HG02642 (cell line): ENCODE results near the gene CCDC93.

ENCODE experiments used
- ATAC-seq: cut with Tn5 transposase; IDR thresholded peaks from one replicate; pipeline ENCODE4 v1.9.1; 2021; ENCODE audit warnings: mild to moderate bottlenecking; ENCODE audit not compliant: unreplicated experiment, poor library complexity

The CCDC93 gene, protein sequence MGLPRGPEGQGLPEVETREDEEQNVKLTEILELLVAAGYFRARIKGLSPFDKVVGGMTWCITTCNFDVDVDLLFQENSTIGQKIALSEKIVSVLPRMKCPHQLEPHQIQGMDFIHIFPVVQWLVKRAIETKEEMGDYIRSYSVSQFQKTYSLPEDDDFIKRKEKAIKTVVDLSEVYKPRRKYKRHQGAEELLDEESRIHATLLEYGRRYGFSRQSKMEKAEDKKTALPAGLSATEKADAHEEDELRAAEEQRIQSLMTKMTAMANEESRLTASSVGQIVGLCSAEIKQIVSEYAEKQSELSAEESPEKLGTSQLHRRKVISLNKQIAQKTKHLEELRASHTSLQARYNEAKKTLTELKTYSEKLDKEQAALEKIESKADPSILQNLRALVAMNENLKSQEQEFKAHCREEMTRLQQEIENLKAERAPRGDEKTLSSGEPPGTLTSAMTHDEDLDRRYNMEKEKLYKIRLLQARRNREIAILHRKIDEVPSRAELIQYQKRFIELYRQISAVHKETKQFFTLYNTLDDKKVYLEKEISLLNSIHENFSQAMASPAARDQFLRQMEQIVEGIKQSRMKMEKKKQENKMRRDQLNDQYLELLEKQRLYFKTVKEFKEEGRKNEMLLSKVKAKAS

DNA sequence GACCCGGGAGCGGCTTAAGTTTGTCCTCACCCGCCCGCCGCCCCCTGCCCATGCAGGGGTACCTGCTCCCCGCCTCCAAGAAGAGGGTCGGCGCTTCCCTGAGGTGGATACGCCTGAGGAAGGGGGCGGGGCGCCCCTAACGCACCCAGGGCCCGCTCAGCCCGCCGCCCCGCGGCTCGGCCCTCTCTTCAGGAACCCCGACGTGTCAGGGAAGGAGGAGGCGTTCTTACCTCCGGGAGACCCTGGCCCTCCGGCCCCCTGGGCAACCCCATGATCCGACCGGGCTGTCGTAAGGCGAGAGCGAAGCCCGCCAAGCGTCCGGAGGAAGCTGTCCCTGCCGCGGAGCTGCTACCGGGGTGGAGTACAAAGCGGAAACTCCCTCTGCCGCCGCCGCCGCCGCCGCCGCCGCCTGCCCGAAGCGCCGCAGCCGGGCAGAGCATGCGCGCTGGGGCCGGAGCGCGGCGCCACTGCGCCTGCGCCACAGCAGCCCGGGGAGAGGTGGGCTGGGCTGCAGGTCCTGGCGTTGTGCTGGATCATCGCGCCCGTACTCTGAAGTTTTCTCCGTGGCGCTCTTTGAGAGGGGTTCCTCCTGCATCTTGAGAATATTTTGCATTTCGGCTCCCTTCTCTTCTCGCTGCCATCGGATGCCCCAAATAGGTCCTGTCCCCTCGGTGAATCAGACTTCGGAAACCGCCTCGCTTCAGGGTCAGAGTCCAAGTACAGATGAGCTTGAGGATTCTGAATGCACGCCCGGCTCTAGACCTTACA is at the start of gene CCDC93:
Gene CCDC93 (minus strand): TSS at position 347 of the 768 bp plus-strand sequence. CDS start 75 bp downstream, at position 272.
- peak; percentile 93 for ATAC-seq

DNA sequence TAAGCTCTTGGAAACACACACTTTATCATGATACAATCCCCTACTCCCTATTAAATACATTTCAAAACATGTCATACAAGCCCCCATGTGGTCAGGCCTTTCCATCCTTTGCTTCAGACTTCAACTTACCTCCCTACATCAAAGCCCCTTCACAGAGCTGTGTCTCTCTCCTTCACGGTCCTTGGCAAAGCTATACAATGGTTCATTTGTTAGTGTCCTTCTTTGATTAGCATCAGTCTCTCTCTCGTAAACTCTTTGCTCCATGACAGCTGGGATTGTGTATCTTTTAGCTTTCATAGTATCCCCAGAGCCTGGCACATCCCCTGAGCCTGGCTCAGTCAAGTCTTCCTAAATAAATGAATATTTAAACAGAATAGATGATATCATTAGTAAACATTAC is 48.8 kb upstream of the CCDC93 start:
- ATAC-seq = no peak

DNA sequence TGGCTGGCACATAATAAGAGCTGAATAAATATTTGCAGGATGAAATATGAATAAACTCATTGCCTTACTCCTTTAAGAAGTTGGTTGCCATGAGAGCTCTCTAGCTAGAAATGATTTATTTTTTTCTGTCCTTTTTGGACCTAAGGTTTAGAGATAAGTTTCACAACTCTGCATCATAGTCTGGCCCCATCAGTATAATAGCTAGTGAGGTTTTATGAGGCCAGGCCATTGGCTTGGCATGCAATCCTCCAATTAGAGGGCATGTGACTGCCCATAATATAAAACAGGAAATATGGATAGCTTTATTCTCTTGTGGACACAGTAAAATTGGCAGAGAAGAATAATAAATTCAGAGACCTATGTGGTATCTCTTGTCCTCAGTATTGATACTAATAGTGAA is 48.2 kb upstream of the CCDC93 start:
- ATAC-seq = no peak

DNA sequence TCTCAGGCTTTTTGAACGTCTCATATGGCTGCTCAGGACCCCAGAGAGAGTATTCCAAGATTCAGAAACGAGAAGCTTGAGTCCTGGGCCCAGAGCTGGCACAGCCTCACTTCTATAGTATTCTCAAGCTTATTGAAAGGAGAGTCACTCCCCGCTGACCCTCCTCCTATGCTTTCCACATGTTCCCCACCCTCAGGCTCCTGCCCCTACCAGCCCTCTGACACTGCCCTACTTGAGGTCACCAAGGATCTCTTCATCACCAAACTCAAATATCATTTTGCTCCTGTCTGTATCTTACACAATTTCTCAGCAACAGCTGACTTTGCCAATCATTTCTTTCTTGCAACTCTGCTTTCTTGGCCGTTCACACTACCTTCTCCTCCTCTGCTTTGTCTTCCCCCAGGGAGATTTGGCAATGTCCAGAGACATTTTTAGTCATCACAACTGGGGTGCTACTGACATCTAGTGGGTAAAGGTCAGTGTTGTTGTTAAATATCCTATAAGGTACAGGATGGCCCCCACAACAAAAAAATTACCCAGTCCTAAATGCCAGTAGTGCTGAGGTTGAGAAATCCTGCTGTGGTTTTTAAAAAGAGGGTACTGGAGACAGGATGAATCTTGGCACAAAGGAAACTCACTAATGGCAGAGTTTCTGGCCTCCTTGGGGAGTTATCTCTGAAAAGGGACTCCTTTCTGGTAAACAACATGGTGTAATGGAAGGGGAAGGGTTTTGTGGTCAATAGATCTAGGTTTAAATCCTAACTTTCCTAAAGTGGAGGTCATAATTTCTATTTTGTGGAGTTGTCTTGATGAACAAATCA is 47.5 kb upstream of the CCDC93 start:
- peak; percentile 76 for ATAC-seq

DNA sequence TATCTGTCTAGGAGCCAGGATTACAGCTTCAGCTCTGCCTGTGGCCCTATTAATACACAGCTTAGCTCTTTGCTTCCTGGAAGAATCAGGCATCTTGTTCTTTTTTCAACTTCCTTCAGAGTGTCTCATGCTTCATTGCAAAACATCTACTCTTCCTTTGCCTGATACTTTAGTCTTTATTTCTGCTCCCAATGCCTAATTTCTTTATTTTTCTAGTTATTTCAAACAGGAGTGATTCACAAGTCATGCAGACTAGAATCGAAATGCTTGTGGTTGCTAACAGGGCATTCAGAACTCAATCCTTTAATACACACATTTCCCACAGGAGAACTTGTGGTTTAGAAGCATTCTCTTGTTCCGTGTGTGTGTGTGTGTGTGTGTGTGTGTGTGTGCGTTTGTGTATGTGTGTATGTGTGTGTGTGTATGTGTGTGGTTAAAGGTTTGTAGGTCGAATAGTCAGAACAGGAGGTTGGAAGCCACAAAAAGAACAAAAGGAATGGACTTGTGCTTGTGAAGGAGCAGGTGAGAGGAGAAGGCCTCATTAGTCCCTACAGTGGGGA is 46.1 kb upstream of the CCDC93 start:
- no peak for ATAC-seq

DNA sequence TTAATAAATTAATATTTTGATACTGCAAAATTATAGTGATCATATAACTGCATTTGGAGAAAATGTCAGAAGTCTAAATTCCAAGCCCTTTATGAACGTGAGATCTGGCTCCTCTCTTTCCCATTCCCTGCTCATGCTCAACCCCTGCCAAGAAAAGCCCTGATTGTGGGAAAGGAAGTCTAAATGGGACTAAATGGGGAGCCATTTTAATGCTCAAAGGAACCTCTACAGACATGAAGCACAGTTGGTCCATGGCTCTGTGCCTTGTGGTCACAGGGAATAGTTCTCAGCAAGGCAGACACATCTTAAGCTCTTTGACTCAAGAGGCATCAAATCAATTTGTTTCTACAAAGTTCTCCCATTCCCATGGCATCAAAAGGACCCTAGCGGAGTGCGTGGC is 45.1 kb upstream of the CCDC93 start:
- ATAC-seq = no peak

DNA sequence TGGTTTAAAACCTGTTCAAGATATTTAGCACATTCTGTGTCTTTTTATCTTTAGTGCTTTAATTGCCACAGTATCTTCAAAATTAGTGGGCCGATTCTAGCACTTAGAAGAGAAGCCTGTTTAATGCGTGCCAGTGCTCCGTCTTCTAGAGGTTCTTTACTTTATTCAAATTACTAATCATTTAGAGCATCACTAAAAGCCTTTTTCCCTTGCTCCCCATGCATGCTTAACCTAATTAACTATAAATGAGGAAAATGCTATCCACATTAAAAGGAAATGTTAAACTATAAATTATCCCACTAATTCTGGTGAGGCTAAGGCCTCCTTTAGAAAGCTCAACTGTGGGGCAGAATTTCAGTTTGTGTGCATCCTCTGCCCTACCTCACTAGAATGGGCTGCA is 42.9 kb upstream of the CCDC93 start:
- no peak for ATAC-seq

DNA sequence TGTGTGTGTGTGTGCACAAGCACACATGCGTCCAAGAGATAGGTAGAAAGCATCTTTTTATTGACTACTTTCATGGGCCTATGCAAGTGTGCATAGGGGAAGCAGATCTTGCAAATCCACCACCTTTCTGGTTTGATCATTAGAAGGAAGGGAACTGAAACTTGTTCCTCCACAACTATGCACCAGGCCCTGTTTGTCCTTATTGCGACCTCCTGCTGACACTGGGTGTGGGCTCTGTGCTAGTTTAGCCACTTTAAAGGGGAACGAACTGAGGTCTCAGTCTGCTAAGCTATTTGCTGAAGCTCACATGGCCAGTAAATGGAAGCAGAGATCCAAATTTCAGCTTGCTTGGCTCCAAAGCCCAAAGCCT is 42.3 kb upstream of the CCDC93 start:
- peak; percentile 89 for ATAC-seq

DNA sequence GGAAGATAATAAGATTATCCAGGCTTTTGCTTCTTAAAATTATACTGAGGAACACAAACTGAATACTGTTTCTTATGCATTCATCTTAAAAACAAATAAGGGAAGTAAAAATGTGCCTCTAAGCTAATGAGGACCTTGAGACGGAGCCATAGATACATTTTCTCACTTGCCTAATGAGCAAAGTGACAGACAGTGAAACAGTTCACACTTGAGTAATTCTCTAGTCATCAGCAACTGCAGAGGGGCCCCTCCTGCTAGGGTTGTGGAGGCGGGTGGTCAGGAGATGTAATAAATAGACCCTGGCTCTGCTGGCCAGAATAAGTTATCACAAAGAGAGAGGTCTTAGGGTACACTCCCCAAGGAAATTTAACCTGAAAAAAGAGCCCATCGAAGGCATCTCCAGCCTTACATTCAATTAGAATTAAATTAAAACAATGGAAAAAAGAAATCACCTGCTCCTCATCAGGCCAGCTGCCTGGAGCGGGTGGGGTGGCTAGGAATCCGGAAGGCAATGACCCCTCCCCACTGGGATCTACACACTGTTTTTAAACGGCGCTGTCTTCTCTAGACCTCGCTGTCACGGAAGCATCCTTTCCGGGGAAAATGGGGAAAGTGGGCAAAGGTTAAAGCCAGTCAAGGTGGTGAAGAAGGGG is 41.8 kb upstream of the CCDC93 start:
- peak; percentile 85 for ATAC-seq

DNA sequence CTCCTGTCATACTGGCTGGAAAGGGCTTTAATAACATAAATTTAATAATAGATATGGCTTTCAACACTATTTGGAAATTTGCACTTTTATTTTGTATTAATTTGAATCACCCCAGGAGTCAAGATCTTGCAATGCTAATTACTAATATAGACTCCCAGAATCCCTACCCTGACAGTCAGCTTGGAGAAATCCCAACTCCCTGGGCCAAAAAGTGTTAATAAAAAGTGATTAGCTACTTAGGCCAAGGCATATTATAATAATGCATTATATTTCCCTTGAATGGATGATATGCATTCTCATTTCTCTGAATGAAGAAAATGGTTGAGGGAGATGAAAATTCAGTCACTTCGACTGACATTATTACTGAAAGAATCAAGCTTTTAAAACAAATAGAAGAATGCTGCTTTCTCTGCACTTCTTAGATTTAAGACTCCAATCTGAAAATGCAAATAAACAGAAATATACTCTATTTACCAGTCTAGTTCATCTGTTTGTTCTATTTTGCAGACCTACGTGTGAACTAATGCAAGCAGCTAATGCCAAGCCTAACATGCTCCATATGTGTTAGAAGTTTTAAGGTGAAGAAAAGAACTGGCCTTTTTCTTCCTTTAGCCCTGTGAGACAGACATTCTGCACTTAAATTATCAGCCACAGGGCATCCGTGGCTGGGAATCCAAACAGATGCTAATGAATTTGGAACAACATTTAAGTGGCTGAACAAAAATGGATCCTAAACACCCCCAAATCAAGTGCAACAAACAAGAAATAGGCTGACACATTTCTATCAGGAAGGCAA is 40.5 kb upstream of the CCDC93 start:
- ATAC-seq = no peak

DNA sequence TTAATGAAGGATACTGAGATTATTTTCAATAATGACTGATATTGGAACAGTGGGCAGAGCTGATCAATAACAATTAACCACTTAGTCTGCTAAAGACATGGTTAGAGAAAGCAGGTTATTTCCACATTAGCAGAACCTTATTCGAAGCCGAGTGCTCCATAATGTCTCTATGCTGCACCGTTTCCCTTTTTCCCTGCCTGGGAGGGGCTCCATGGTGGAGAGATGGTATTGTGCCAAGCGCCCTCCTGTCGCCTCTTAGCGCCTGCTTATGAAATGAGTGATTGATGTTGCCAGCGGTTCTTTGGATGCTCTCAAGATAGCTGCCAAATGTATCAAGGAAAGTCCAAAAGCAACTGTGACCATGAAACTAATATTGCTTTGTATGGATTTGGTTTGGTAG is 39.8 kb upstream of the CCDC93 start:
- ATAC-seq = no peak

DNA sequence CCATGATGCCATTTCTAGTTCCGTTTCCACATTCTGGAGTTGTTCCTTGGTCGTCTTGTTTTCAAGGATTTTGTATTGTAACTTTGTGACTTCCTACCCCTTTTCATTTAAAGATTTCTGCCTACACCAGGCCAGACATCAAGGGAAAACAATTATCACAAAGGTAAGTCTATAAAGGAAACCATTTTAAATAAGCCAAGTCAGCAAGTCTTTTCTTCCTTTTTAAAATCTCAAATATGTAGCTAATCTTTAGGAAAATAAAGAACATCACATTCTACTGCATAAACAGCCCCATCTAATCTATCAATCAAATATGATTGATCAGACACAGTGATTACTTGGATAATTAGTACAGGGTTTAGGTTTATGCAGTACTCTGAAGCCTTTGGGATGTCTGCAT is 38.6 kb upstream of the CCDC93 start:
- no peak for ATAC-seq

DNA sequence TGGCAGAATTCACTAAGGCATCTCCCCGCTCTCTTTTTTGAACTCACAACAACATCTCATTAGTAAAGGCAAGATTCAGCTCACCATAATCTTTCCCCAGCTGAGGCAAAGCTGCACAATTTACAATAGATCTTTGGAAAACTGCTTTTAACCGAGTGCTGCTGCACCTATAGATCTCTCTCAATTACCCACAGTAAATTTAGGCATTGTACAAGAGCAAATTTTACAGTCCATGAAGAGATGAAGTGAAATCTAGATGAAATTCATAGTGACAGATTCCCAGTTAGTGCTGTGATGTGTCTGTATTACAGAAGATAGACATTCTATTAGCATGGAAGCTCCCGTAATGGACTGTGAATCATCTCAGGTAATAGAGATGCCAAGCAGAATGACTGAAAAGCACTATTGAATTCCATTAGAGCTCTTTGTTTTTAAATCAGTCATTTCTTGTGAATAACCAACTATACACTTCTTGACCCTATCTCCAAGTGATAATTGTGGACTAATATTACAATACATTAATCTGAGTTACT is 38.0 kb upstream of the CCDC93 start:
- ATAC-seq = no peak

DNA sequence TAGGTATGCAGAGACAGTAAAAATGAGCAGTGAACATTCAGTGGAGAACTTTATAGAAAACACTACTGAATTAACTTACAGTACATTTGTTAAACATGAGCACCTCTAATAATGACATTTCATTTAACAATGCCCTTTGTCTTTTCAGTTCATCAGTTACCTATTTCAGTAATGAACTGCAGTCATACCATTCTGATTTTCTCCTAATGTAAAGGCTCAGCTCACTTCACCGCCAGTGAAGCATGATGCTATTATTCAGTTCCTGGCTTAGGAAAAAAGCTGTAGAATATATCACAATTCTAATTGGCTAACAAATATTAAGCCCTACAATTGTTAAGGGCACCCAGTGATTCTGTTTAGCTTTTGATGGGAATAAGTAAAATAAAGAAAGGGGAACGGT is 37.1 kb upstream of the CCDC93 start:
- ATAC-seq = no peak

DNA sequence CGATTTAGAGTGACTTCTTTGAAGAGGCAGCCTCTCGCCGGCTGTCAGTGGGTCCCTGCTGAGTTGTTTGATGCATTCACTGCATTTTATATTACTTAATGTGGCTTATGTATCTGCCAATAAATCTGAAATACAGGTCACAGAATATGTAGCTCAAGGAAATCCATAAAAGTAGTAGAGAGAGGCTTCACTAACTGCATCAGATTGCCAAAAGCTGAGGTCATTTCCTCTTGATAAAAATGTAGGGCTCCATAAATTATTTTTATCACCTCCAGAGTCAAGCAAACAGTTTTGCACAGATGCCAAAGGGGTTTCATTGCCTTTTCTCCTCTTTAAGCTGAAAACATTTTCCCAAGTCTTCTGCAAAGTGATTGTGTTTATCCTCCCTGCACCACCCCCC is 36.5 kb upstream of the CCDC93 start:
- ATAC-seq = no peak

DNA sequence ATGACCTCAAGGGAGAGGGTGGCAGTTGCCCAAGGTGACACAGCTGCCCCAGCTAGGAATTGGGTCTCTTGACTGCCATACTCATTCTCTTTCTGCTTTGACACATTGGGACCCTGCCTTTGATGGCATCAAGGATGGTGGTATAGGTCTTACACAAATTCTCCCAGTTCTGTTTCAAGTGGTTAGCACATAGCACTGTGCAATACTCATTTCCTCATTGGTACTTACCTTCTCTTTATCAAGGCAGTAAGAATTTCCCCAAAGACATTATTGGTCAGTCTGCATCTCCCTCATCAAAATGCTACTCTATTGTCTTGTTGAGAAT is 35.9 kb upstream of the CCDC93 start:
- no peak for ATAC-seq

DNA sequence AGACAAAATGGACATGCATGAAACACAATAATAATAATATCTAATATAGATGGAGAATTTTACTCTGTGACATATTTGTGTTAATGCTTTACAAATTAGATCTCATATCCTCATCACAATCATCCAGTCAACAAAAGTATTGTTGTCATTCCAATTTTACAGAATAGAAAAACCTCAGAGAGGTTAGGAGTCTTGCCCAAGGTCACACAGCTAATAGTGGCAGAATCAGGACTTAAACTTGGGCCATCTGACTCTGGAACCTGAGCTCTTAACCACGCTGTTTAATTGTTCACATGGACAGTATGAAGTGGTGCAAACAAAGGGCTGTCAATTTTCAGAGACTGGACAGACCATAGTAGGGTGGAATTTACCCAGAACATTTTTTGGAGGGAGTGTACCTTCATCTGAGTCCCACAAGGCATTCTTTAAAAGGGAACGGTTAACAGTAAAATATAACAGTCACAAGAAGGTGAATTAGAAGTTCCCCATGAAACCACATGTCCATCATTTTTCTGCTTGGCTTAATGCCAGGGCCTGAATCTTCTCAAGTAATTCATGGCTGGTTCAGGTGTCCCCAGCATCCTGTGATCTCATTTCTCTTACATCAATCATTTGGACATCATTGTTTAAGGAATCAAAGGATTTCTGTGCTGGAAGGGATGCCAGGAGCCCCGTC is 35.4 kb upstream of the CCDC93 start:
- no peak for ATAC-seq

DNA sequence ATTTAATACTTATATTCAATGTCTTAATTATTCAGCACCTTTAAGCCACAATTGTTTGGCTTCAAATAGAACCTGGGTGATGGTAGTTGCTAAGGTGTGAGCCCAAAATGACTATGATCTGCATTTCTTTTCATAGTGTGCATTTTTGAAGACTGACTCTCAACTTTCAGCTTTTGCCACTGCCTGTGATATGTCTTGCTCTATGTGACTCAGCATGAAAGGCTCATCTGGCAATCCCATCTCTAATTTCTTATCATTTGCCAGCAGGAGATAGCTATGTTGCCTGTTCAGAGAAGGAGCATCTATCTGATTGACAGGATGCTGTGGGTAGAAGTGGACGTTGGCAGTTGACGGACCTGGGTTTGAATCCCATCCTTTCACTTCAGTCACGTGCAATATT is 34.5 kb upstream of the CCDC93 start:
- no peak for ATAC-seq
